GM12892 (cell line): ENCODE data around the gene IL4R.

ENCODE experiments used
- POLR2A ChIP-seq: IDR thresholded peaks from 2 replicates; pipeline ENCODE4 v1.6.1; 2011; ENCODE audit warnings: low read depth, low read length, control low read depth
- POLR2AphosphoS5 ChIP-seq: IDR thresholded peaks from 2 replicates; pipeline ENCODE4 v1.6.1; 2011; ENCODE audit warnings: low read depth, low read length, control low read depth

GRCh38 chr16:27407133-27407532, 93.4 kb downstream of the IL4R start:
- no peak; the same call in 1 of the 2 replicates for TF ChIP-seq POLR2A
- no peak; the same call in 1 of the 2 replicates for TF ChIP-seq POLR2AphosphoS5
